IMR-90 (cell line): Measurements from ENCODE around the gene EVPL. TPM values are rescaled to one million over a fixed set of nuclear protein-coding genes. Genes with fewer than 3 reads are reported as not detected.

Experiments
- ATAC-seq: fragments of 200-7000 bp; cut with Tn5 transposase; 2 replicates; pipeline ENCODE4 v1.9.1; 2020; ENCODE audit warnings: low read depth, mild to moderate bottlenecking, moderate library complexity
- BruUV-seq: library from RNA; stranded (reverse); fragments of 400-500 nt; replicated peaks from 2 replicates; lab custom pipeline; 2021; lab: Mats Ljungman, UMichigan
- CTCF ChIA-PET: fragments of 300-600 bp; formaldehyde crosslinking; extraction: SDS; loops from one replicate; lab custom pipeline; 2021; ENCODE audit warnings: antibody characterized with exemption; lab: Yijun Ruan, JAX
- POLR2A ChIA-PET: fragments of 300-600 bp; sonication (Branson Sonifier 250); formaldehyde crosslinking; loops from one replicate; lab custom pipeline; 2022; ENCODE audit warnings: antibody characterized with exemption; ENCODE audit not compliant: unreplicated experiment; lab: Charles Lee
- DNase-seq: peaks from one replicate; pipeline ENCODE4 v3.0.0; 2013
- H2AFZ ChIP-seq: replicated peaks from 2 replicates; pipeline ENCODE3; 2013; ENCODE audit warnings: low read length, mild to moderate bottlenecking; ENCODE audit not compliant: poor library complexity
- H2AK5ac ChIP-seq: 2 replicates; pipeline ENCODE4 v1.6.1; 2013; ENCODE audit warnings: low read depth, low read length, inconsistent platforms
- H2AK9ac ChIP-seq: replicated peaks from 2 replicates; pipeline ENCODE3; 2013; ENCODE audit warnings: mild to moderate bottlenecking, low read depth, low read length, moderate library complexity; ENCODE audit not compliant: poor library complexity
- H2BK120ac ChIP-seq: 2 replicates; pipeline ENCODE4 v1.6.1; 2013; ENCODE audit warnings: low read depth, low read length, inconsistent platforms
- H2BK15ac ChIP-seq: 3 replicates; pipeline ENCODE4 v1.6.1; 2013; ENCODE audit warnings: low read depth, low read length, inconsistent platforms
- H2BK20ac ChIP-seq: 2 replicates; pipeline ENCODE4 v1.6.1; 2013; ENCODE audit warnings: low read depth, mild to moderate bottlenecking, inconsistent platforms, low read length, moderate library complexity
- H2BK5ac ChIP-seq: 2 replicates; pipeline ENCODE4 v1.6.1; 2013; ENCODE audit warnings: mild to moderate bottlenecking, low read depth, low read length, inconsistent platforms; ENCODE audit not compliant: poor library complexity, severe bottlenecking
- H3K14ac ChIP-seq: replicated peaks from 2 replicates; pipeline ENCODE4 v1.6.1; 2013; ENCODE audit warnings: low read depth, low read length, inconsistent platforms
- H3K18ac ChIP-seq: 2 replicates; pipeline ENCODE4 v1.6.1; 2013; ENCODE audit warnings: low read depth, low read length, control low read depth
- H3K23ac ChIP-seq: 2 replicates; pipeline ENCODE4 v1.6.1; 2013; ENCODE audit warnings: low read depth, low read length, inconsistent platforms
- H3K27ac ChIP-seq: 2 replicates; pipeline ENCODE4 v1.5.1; 2013; ENCODE audit warnings: mild to moderate bottlenecking, control low read depth, low read length; ENCODE audit not compliant: insufficient read depth
- H3K27me3 ChIP-seq: 2 replicates; pipeline ENCODE4 v1.6.1; 2013; ENCODE audit warnings: low read length; ENCODE audit not compliant: control insufficient read depth, insufficient read depth
- H3K36me3 ChIP-seq: 2 replicates; pipeline ENCODE4 v1.6.1; 2013; ENCODE audit warnings: low read length, mixed read lengths; ENCODE audit not compliant: control insufficient read depth, insufficient read depth
- H3K4ac ChIP-seq: 2 replicates; pipeline ENCODE4 v1.6.1; 2013; ENCODE audit warnings: low read depth, low read length, inconsistent platforms
- H3K4me1 ChIP-seq: 2 replicates; pipeline ENCODE4 v1.6.1; 2013; ENCODE audit warnings: low read length, mixed read lengths; ENCODE audit not compliant: control insufficient read depth, insufficient read depth
- H3K4me2 ChIP-seq: 2 replicates; pipeline ENCODE4 v1.6.1; 2013; ENCODE audit warnings: low read depth, mild to moderate bottlenecking, control low read depth, low read length, moderate library complexity
- H3K4me3 ChIP-seq: 2 replicates; pipeline ENCODE4 v1.5.1; 2013; ENCODE audit warnings: low read depth, mild to moderate bottlenecking, control low read depth, low read length, moderate library complexity; ENCODE audit not compliant: insufficient read depth
- H3K56ac ChIP-seq: 2 replicates; pipeline ENCODE4 v1.6.1; 2013; ENCODE audit warnings: low read length, inconsistent platforms; ENCODE audit not compliant: insufficient read depth; ENCODE audit errors: extremely low read depth
- H3K79me1 ChIP-seq, 2 experiments: 2 replicates each; pipeline ENCODE4 v1.6.1; 2013; ENCODE audit warnings: low read length in 2 of 2, inconsistent platforms in 1 of 2, low read depth in 1 of 2
- H3K9ac ChIP-seq: 2 replicates; pipeline ENCODE4 v1.6.1; 2013; ENCODE audit warnings: low read depth, low read length, control low read depth
- H3K9me1 ChIP-seq: 2 replicates; pipeline ENCODE4 v1.6.1; 2013; ENCODE audit warnings: low read length, inconsistent platforms; ENCODE audit not compliant: insufficient read depth
- H3K9me3 ChIP-seq: 2 replicates; pipeline ENCODE4 v1.6.1; 2013; ENCODE audit warnings: low read length; ENCODE audit not compliant: control insufficient read depth, insufficient read depth
- H4K20me1 ChIP-seq: 2 replicates; pipeline ENCODE4 v1.6.1; 2013; ENCODE audit warnings: low read length, inconsistent platforms; ENCODE audit not compliant: insufficient read depth
- H4K5ac ChIP-seq: 2 replicates; pipeline ENCODE4 v1.6.1; 2013; ENCODE audit warnings: mild to moderate bottlenecking, low read depth, low read length, control low read depth
- H4K8ac ChIP-seq, 2 experiments: 2 replicates each; pipeline ENCODE4 v1.6.1; 2013; ENCODE audit warnings: low read depth in 2 of 2, low read length in 2 of 2, control low read depth in 1 of 2, inconsistent platforms in 1 of 2
- H4K91ac ChIP-seq: 2 replicates; pipeline ENCODE4 v1.6.1; 2013; ENCODE audit warnings: low read depth, low read length, inconsistent platforms; ENCODE audit not compliant: insufficient read depth
- CEBPB ChIP-seq: IDR thresholded peaks from 2 replicates; pipeline ENCODE4 v1.6.1; 2012; ENCODE audit warnings: low read depth, low read length, improper control_type of control experiment
- CTCF ChIP-seq: conservative IDR thresholded peaks from 2 replicates; pipeline ENCODE4 v1.5.1; 2012; ENCODE audit warnings: mild to moderate bottlenecking, low read depth, low read length, improper control_type of control experiment
- FOS ChIP-seq: fragments of 150-350 bp; IDR thresholded peaks from 2 replicates; pipeline ENCODE4 v1.6.1; 2016; ENCODE audit warnings: low read depth, low read length
- MAFK ChIP-seq: IDR thresholded peaks from 2 replicates; pipeline ENCODE4 v1.6.1; 2012; ENCODE audit warnings: low read depth, low read length, improper control_type of control experiment
- MAZ ChIP-seq: IDR thresholded peaks from 2 replicates; pipeline ENCODE4 v1.6.1; 2012; ENCODE audit warnings: low read depth, mild to moderate bottlenecking, low read length, improper control_type of control experiment, moderate library complexity, borderline replicate concordance
- MXI1 ChIP-seq: IDR thresholded peaks from 2 replicates; pipeline ENCODE4 v1.6.1; 2012; ENCODE audit warnings: low read depth, mild to moderate bottlenecking, low read length, moderate library complexity, borderline replicate concordance
- POLR2A ChIP-seq: IDR thresholded peaks from 2 replicates; pipeline ENCODE4 v1.6.1; 2012; ENCODE audit warnings: mild to moderate bottlenecking, low read depth, low read length
- RCOR1 ChIP-seq: IDR thresholded peaks from 2 replicates; pipeline ENCODE4 v1.6.1; 2012; ENCODE audit warnings: mild to moderate bottlenecking, low read length, improper control_type of control experiment; ENCODE audit not compliant: insufficient replicate concordance
- RFX5 ChIP-seq: IDR thresholded peaks from 2 replicates; pipeline ENCODE4 v1.8.0; 2012; ENCODE audit warnings: low read depth, mild to moderate bottlenecking, low read length, moderate library complexity
- SMC3 ChIP-seq: fragments of 150-350 bp; IDR thresholded peaks from 2 replicates; pipeline ENCODE4 v1.6.1; 2016; ENCODE audit warnings: low read depth, mild to moderate bottlenecking, antibody characterized with exemption, low read length, moderate library complexity
- WGBS, 2 experiments: methylation state at CpG; one replicate each; pipeline versions ENCODE4 v1.1.5 to v1.1.7; 2013; ENCODE audit warnings: missing lambda C conversion rate in 2 of 2; ENCODE audit not compliant: insufficient read length in 1 of 2; ENCODE audit errors: extremely low coverage in 2 of 2; 5-methylcytosine and 5-hydroxymethylcytosine counted together
- dilution Hi-C: fragments of 300-500 bp; cut with HindIII; formaldehyde crosslinking; loops from one replicate; pipeline ENCODE4 v1.14.3; 2018; ENCODE audit warnings: low sequenced_read_pairs; ENCODE audit not compliant: unreplicated experiment
- in situ Hi-C: fragments of 300-500 bp; cut with MboI; formaldehyde crosslinking; loops from 3 replicates; pipeline ENCODE4 v1.14.3; 2019; ENCODE audit warnings: low sequenced_read_pairs, inconsistent platforms, mixed read lengths
- intact Hi-C: fragments of 100-400 bp; cut with micrococcal nuclease; formaldehyde crosslinking; loops from 2 replicates; pipeline ENCODE4 v1.10.0; 2022
- polyA plus RNA-seq, 3 experiments: library from polyadenylated mRNA; depleted of rRNA; stranded (reverse); fragments of >200 nt; gene quantifications; 2 replicates each; pipeline ENCODE4 v1.2.3, GENCODE V29; 2012; ENCODE audit warnings: low replicate concordance in 1 of 3
- total RNA-seq: library from RNA; depleted of rRNA; stranded (reverse); fragments of >200 nt; gene quantifications from 2 replicates; pipeline ENCODE4 v1.2.3, GENCODE V29; 2012

Gene EVPL
- total and polyA plus RNA-seq, 2 of the 4 experiments (the other 2 are of a cell fraction): not detected

- Histone ChIP-seq H4K91ac (no peak overlapping the region), H2AK9ac (no peak overlapping the region), H3K4me1 (peaks cover 2% of the 10 kb centered on the region; the same call in 1 of the 2 replicates), H3K4ac (no peak overlapping the region), H3K9me1 (no peaks in the 10 kb centered on the region), H3K23ac (no peak overlapping the region), H4K20me1 (no peaks in the 10 kb centered on the region), H2AFZ (no peak overlapping the region), H2BK20ac (no peak overlapping the region), H3K14ac (no peak overlapping the region), H3K9ac (no peak overlapping the region), H3K4me2 (no peak overlapping the region), H3K18ac (no peak overlapping the region), H3K79me1 (no peaks in the 10 kb centered on the region), H2AK5ac (no peak overlapping the region), H3K4me3 (no peak overlapping the region), H4K5ac (no peak overlapping the region), H3K56ac (no peak overlapping the region), H3K27ac (no peak overlapping the region), H3K9me3 (no peaks in the 10 kb centered on the region), H2BK120ac (no peak overlapping the region), H3K27me3 (peaks cover 6% of the 10 kb centered on the region; the same call in 1 of the 2 replicates), H2BK15ac (no peak overlapping the region), H2BK5ac (no peak overlapping the region), H4K8ac (no peak overlapping the region), H3K36me3 (no peaks in the 10 kb centered on the region)
- TF ChIP-seq MAFK (no peak), MAZ (no peak), RFX5 (no peak), POLR2A (no peak), RCOR1 (no peak), FOS (no peak), CTCF (no peak), SMC3 (no peak), MXI1 (no peak), CEBPB (no peak)
- DNase-seq (no peak), ATAC-seq (no peak)
- in situ Hi-C loops: no loop called here
- dilution Hi-C loops: no loop called here
- intact Hi-C loops: no loop called here
- BruUV-seq: no TSS peak
- ChIA-PET CTCF (no interaction called here), POLR2A (no interaction called here)
- WGBS, 2 experiments: 74% methylated on average over 6 of the region's 12 CpGs; no CpG with 5 or more reads in 1 of the 2 experiments
Measured at GRCh38 chr17:76025294-76025693, 1.8 kb downstream of the EVPL start.
